ENCODE data around the gene STX2.

Gene STX2

GRCh38 chr12:130873825-130874224 lies 34.8 kb upstream of the STX2 start:
- TF ChIP-seq CTCF (IDR thresholded peaks at IDR 0.05; ENCODE audit: insufficient read depth, low read depth, low read length, missing control alignments) = no peak
- DNase-seq (ENCODE audit: low read depth) = no peak
- H3K4me3 ChIP-seq (ENCODE audit: low read length) = peak overlapping the region; percentile 93

- peak; percentile 39 for DNase-seq (ENCODE audit: low read depth)
- H3K4me3 ChIP-seq (ENCODE audit: low read length) = peak overlapping the region; percentile 93
- no peak for TF ChIP-seq CTCF (IDR thresholded peaks at IDR 0.05; ENCODE audit: insufficient read depth, low read depth, low read length, missing control alignments)
These were observed 34.2 kb upstream of the STX2 start for GRCh38 chr12:130873106-130873795.

GRCh38 chr12:130872179-130873096 lies 33.4 kb upstream of the STX2 start:
- peak; percentile 36 for DNase-seq (ENCODE audit: low read depth)
- TF ChIP-seq CTCF (IDR thresholded peaks at IDR 0.05; ENCODE audit: insufficient read depth, low read depth, low read length, missing control alignments) = no peak
- H3K4me3 ChIP-seq (ENCODE audit: low read length) = peak overlapping the region; percentile 93

- TF ChIP-seq CTCF (IDR thresholded peaks at IDR 0.05; ENCODE audit: insufficient read depth, low read depth, low read length, missing control alignments) = no peak
- DNase-seq (ENCODE audit: low read depth) = peak; percentile 95
- H3K4me3 ChIP-seq (ENCODE audit: low read length) = peak within 1 kb of the TSS; percentile 93
These were observed 32.5 kb upstream of the STX2 start, which contains the start of gene RAN for GRCh38 chr12:130871286-130872178. RAN (plus strand) TSS chr12:130872066; CDS start chr12:130872594, 528 bp downstream.

GRCh38 chr12:130870442-130871285 lies 31.6 kb upstream of the STX2 start:
- TF ChIP-seq CTCF (IDR thresholded peaks at IDR 0.05; ENCODE audit: insufficient read depth, low read depth, low read length, missing control alignments) = peak; percentile 65
- peak overlapping the region; percentile 55 for H3K4me3 ChIP-seq (ENCODE audit: low read length)
- DNase-seq (ENCODE audit: low read depth) = peak; percentile 95

GRCh38 chr12:130868412-130868811 lies 29.4 kb upstream of the STX2 start:
- no peak overlapping the region for H3K4me3 ChIP-seq (ENCODE audit: low read length)
- no peak for TF ChIP-seq CTCF (IDR thresholded peaks at IDR 0.05; ENCODE audit: insufficient read depth, low read depth, low read length, missing control alignments)
- DNase-seq (ENCODE audit: low read depth) = no peak

Data from epithelial cell of esophagus (primary cell).